Measurements from ENCODE around the gene WDR90.

The WDR90 gene

GRCh38 chr16:648071-648780 is 939 bp upstream of the WDR90 start:
- peak overlapping the region; percentile 71 to 87 for H3K27ac ChIP-seq
- peak overlapping the region; percentile 78 for H3K4me3 ChIP-seq
- DNase-seq (ENCODE audit: low spot score), result no peak
- no peak for TF ChIP-seq CTCF (IDR thresholded peaks at IDR 0.05)

GRCh38 chr16:649631-650030 is 466 bp downstream of the WDR90 start:
- Histone ChIP-seq H3K27ac (peak overlapping the region; percentile 71 to 87), H3K4me3 (peak overlapping the region; percentile 78)
- TF ChIP-seq CTCF (IDR thresholded peaks at IDR 0.05), result no peak
- DNase-seq (ENCODE audit: low spot score), result no peak

- Histone ChIP-seq H3K4me3 (no peak overlapping the region), H3K27ac (no peak overlapping the region)
- no peak for DNase-seq (ENCODE audit: low spot score)
- TF ChIP-seq CTCF (IDR thresholded peaks at IDR 0.05), result no peak
Measured at GRCh38 chr16:651844-652243, 2.7 kb downstream of the WDR90 start.

GRCh38 chr16:652454-653305 is 3.5 kb downstream of the WDR90 start:
- no peak overlapping the region for H3K27ac ChIP-seq
- TF ChIP-seq CTCF (IDR thresholded peaks at IDR 0.05), result no peak
- no peak overlapping the region for H3K4me3 ChIP-seq
- DNase-seq (ENCODE audit: low spot score), result no peak

GRCh38 chr16:654034-654433 is 4.9 kb downstream of the WDR90 start:
- no peak overlapping the region for H3K27ac ChIP-seq
- DNase-seq (ENCODE audit: low spot score), result no peak
- no peak overlapping the region for H3K4me3 ChIP-seq
- no peak for TF ChIP-seq CTCF (IDR thresholded peaks at IDR 0.05)

GRCh38 chr16:657487-657886 is 8.3 kb downstream of the WDR90 start:
- Histone ChIP-seq H3K4me3 (no peak overlapping the region), H3K27ac (no peak overlapping the region)
- no peak for TF ChIP-seq CTCF (IDR thresholded peaks at IDR 0.05)
- no peak for DNase-seq (ENCODE audit: low spot score)

Measured in coronary artery (tissue), 2 donors.